Sigmoid colon (tissue), 7 donors: ENCODE measurements around the gene PRR7. TPM values are rescaled to one million over a fixed set of nuclear protein-coding genes. Genes with fewer than 3 reads are reported as not detected.

Experiments used
- DNase-seq: peaks from one replicate; pipeline ENCODE4 v3.0.0-alpha.2; 2019
- H3K27ac ChIP-seq, 4 donors: fragments of 200-600 bp; sonication (generic); one replicate each; pipeline ENCODE4 v1.5.1; 2016 to 2019; ENCODE audit warnings: mild to moderate bottlenecking in 1 of 4
- H3K27me3 ChIP-seq, 3 donors: fragments of 200-600 bp; sonication (generic); one replicate each; pipeline ENCODE4 v1.5.1; 2019; ENCODE audit warnings: mild to moderate bottlenecking in 1 of 3
- H3K36me3 ChIP-seq, 4 donors: fragments of 200-600 bp; sonication (generic); one replicate each; pipeline ENCODE4 v1.5.1; 2016 to 2019
- H3K4me1 ChIP-seq, 4 donors: fragments of 200-600 bp; sonication (generic); one replicate each; pipeline ENCODE4 v1.5.1; 2017 to 2019
- H3K4me3 ChIP-seq, 4 donors: fragments of 200-600 bp; sonication (generic); one replicate each; pipeline ENCODE4 v1.5.1; 2017 to 2019; ENCODE audit warnings: mild to moderate bottlenecking in 2 of 4, moderate library complexity in 1 of 4
- H3K9me3 ChIP-seq, 4 donors: fragments of 200-600 bp in 3 of 4; sonication (generic) in 3 of 4; one replicate each; pipeline versions ENCODE4 v1.5.1 to v1.6.1; 2013 to 2019
- CTCF ChIP-seq, 4 experiments: fragments of 450-650 bp in 3 of 4; fragments of 200-600 bp in 1 of 4; IDR thresholded peaks; one replicate each; pipeline ENCODE4 v1.5.1; 2016 to 2019; ENCODE audit warnings: antibody characterized with exemption in 4 of 4, mild to moderate bottlenecking in 3 of 4, moderate library complexity in 2 of 4
- EP300 ChIP-seq, 4 donors: sonication (generic); formaldehyde crosslinking; IDR thresholded peaks; one replicate each; pipeline ENCODE4 v1.6.1; 2017; ENCODE audit warnings: antibody characterized with exemption in 4 of 4
- POLR2A ChIP-seq, 2 donors: fragments of 450-650 bp; IDR thresholded peaks; one replicate each; pipeline ENCODE4 v1.6.1; 2016; ENCODE audit warnings: antibody characterized with exemption in 2 of 2, mild to moderate bottlenecking in 2 of 2, moderate library complexity in 2 of 2
- POLR2AphosphoS5 ChIP-seq, 4 donors: sonication (generic); formaldehyde crosslinking; IDR thresholded peaks; one replicate each; pipeline ENCODE4 v1.6.1; 2017; ENCODE audit warnings: antibody characterized with exemption in 4 of 4
- WGBS, 2 donors: extraction: QIAGEN DNeasy Blood & Tissue Kit; methylation state at CpG; one replicate each; pipeline ENCODE4 v1.1.7; 2013; 5-methylcytosine and 5-hydroxymethylcytosine counted together
- intact Hi-C: fragments of 100-400 bp; cut with DNase I; formaldehyde crosslinking; loops from one replicate; pipeline ENCODE4 v1.15.1; 2023
- polyA plus RNA-seq, 3 donors: library from polyadenylated mRNA; stranded (reverse); fragments of 200-250 nt; gene quantifications; one replicate each; pipeline ENCODE4 v1.2.3, GENCODE V29; 2013
- total RNA-seq, 4 donors: library from RNA; depleted of rRNA; stranded (reverse); fragments of >200 nt; gene quantifications; one replicate each; pipeline ENCODE4 v1.1.0, GENCODE V29; 2016
- donor health status: healthy with polysubstance abuse.
- donor health status: Bipolar disorder and iron deficiency.
- donor health status: healthy.

PRR7 gene
- total and polyA plus RNA-seq, 7 donors, result 0.82 to 3.7 (median 2.2) TPM; not detected in 2

DNA sequence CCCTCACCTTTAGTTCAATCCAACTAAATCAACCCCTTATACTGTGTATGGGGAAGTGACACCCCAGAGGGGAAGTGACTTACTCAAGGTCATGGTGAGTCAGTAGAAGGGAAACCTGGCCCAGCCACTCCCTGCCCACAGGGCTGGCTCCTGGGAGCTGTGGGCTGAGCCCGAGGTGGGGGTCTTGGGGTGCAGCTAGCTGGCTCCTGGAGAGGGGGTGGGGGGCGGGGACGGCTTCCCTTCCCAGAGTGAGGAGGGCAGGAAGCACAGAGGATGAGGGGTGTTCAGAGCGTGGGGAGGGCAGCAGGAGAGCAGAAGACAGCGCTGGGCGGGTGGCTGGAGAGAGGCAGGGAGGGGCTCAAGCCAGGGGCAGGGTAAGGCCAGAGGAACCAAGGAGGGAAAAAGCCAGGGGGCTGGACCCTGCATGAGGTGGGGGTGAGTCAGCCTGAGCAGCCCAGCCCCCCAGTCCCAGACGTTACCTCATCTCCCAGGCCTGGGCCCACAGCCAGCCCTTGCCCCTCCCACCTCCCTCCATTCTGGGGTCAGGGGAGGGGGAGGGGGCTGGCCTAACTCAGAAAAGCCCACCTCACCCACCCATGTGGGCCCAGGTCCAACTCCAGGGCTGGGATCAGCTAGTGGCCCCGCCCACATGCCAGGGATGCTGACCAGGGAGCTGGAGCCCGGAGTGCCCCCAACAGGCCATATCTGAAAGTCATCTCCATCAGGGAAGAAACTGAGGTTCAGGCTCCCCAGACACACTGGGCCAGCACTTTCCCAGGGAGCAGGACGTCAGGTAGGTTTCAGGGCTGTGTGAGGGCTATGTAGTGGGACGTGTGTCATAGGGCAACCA, 48.0 kb downstream of the PRR7 start:
- intact Hi-C loops, result no loop called here
- peaks cover 19 to 44% (median 32%) of the 10 kb centered on the region in 4 donors for H3K36me3 ChIP-seq
- TF ChIP-seq EP300 (IDR thresholded peaks at IDR 0.05) (peak in 1 of 4 donors; percentile 35), CTCF (IDR thresholded peaks at IDR 0.05) (peak in 1 of 4 experiments; percentile 28), POLR2A (IDR thresholded peaks at IDR 0.05) (no peak), POLR2AphosphoS5 (IDR thresholded peaks at IDR 0.05) (peak; percentile 13 to 54 (median 36))
- 57 to 64% methylated on average over 11 of the region's 11 CpGs for WGBS, 2 donors
- no peaks in the 10 kb centered on the region for H3K27me3 ChIP-seq
- peak overlapping the region; percentile 95 to 99 (median 97) for H3K27ac ChIP-seq
- no peaks in the 10 kb centered on the region for H3K9me3 ChIP-seq
- peaks cover 0 to 84% (median 77%) of the 10 kb centered on the region in 4 donors for H3K4me1 ChIP-seq
- peak overlapping the region; percentile 66 to 97 (median 86) for H3K4me3 ChIP-seq
- DNase-seq, result peak; percentile 91

DNA sequence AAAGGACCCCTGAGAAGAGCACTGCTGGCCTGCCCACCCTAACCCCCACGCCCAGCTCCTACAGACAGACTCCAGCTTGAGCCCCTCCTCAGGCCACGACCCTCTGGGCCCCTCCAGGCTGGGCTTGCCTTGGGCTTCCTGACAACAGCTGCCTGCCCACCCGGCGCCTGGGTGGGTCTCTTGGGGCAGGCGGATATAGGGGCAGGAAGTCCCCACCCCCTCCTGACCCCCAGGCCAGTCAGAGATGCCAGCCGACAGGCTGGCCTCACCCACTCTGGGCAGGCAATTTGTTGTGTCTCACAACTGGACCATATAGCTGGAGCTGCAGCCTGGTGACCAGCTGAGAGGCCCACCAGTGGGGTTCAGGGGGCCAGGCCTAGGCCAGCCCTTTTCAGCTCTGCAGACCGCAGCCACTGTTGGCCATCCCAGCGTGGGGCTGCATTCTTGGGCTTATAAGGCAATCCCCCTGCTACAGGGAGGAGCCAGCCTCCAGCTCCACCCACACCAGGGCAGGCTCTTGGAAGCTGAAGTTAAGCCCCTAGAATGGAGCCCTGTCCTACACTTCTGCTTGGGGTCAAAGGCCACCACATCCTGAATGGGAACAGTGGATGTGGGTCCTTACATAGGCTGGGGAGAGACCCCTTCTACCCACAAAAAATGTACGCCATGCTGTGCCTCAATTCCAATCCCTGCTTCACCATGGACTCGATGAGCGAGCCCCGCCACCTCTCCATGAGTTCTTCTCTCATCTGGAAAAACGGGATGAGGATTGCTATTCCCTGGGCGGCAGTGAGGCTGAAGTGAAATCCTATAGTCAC, 48.8 kb downstream of the PRR7 start:
- Histone ChIP-seq H3K27me3 (no peaks in the 10 kb centered on the region), H3K27ac (peak overlapping the region; percentile 95 to 99 (median 97)), H3K4me3 (peak overlapping the region; percentile 66 to 97 (median 86)), H3K36me3 (peaks cover 14 to 35% (median 23%) of the 10 kb centered on the region in 4 donors), H3K9me3 (no peaks in the 10 kb centered on the region), H3K4me1 (peaks cover 0 to 76% (median 69%) of the 10 kb centered on the region in 4 donors)
- intact Hi-C loops, result loop anchor here (1.0 kb wide), 1 partner anchor 39 kb away; no protein-coding TSS in a partner anchor
- DNase-seq, result peak; percentile 95
- TF ChIP-seq EP300 (IDR thresholded peaks at IDR 0.05), result peak in 1 of 4 donors; percentile 12
- TF ChIP-seq POLR2AphosphoS5 (IDR thresholded peaks at IDR 0.05), result peak; percentile 81 to 87 (median 84)
- TF ChIP-seq CTCF (IDR thresholded peaks at IDR 0.05), result no peak
- TF ChIP-seq POLR2A (IDR thresholded peaks at IDR 0.05), result peak; percentile 41 to 62
- 70 to 78% methylated on average over 14 of the region's 14 CpGs for WGBS, 2 donors

- no peak for DNase-seq
- WGBS, 2 donors, result 29 to 52% methylated on average over 12 of the region's 12 CpGs
- Histone ChIP-seq H3K4me1 (peaks cover 0 to 76% (median 68%) of the 10 kb centered on the region in 4 donors), H3K4me3 (peak overlapping the region; percentile 66 to 97 (median 86)), H3K36me3 (peaks cover 11 to 29% (median 18%) of the 10 kb centered on the region in 4 donors), H3K27ac (peak overlapping the region; percentile 95 to 99 (median 97)), H3K27me3 (no peaks in the 10 kb centered on the region), H3K9me3 (no peaks in the 10 kb centered on the region)
- no peak for TF ChIP-seq EP300 (IDR thresholded peaks at IDR 0.05)
- TF ChIP-seq CTCF (IDR thresholded peaks at IDR 0.05), result peak in 3 of 4 experiments; percentile 22 to 48 (median 37)
- no peak for TF ChIP-seq POLR2A (IDR thresholded peaks at IDR 0.05)
- no peak for TF ChIP-seq POLR2AphosphoS5 (IDR thresholded peaks at IDR 0.05)
- intact Hi-C loops, result loop anchor here (1.0 kb wide), 1 partner anchor 40 kb away; no protein-coding TSS in a partner anchor
Observed at GRCh38 chr5:177496070-177496726, 49.6 kb downstream of the PRR7 start.

DNA sequence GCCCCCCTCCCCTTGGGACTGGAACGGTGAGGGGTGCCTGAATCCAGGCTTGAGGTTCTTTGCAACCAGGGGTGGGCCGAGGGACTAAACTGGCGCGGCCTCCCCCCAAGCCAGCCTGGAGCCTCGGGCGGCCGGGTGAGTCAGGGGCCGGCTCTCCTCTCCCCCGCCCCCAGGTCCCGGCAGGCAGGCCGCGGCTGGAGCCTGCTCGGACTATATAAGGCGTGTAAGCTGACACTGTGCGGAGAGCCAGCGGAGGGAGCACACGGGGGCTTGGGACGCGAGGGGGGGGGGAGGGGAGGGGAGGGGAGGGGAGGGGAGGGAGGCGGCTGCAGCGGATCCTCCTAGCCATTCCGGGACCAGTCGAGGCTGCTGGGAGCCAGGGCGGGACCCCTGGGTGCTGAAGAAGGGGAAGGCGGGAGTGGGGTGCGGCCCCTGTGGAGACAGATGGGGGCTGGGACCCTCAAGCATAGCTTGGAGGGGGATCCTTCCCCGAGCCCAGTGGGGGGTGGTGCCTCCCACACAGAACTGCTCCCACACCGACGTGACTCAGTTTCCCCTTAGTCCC, 50.2 kb downstream of the PRR7 start:
- WGBS, 2 donors, result 3 to 10% methylated on average over 27 to 29 of the region's 29 CpGs
- TF ChIP-seq POLR2AphosphoS5 (IDR thresholded peaks at IDR 0.05) (peak; percentile 85 to 95 (median 93)), CTCF (IDR thresholded peaks at IDR 0.05) (no peak), EP300 (IDR thresholded peaks at IDR 0.05) (peak in 2 of 4 donors; percentile 30 to 38), POLR2A (IDR thresholded peaks at IDR 0.05) (peak; percentile 78 to 89)
- Histone ChIP-seq H3K4me1 (peaks cover 0 to 74% (median 63%) of the 10 kb centered on the region in 4 donors), H3K9me3 (no peaks in the 10 kb centered on the region), H3K27ac (peak overlapping the region; percentile 95 to 99 (median 97)), H3K36me3 (peaks cover 6 to 23% (median 13%) of the 10 kb centered on the region in 4 donors), H3K4me3 (peak overlapping the region; percentile 66 to 97 (median 86)), H3K27me3 (no peaks in the 10 kb centered on the region)
- intact Hi-C loops, result loop anchor here (1.0 kb wide), 1 partner anchor 41 kb away; no protein-coding TSS in a partner anchor
- peak; percentile 97 for DNase-seq
